Uterus (tissue), 4 donors: ENCODE results near the gene NRXN2. TPM values are rescaled to one million over a fixed set of nuclear protein-coding genes. Genes with fewer than 3 reads are reported as not detected.

ENCODE experiments used
- DNase-seq, 2 donors: peaks; one replicate each; pipeline ENCODE4 v3.0.0-alpha.2; 2019 to 2020
- H3K27ac ChIP-seq, 2 donors: fragments of 200-600 bp; sonication (generic); 1 replicate in 1 of 2; 2 replicates in 1 of 2; pipeline ENCODE4 v1.5.1; 2016 to 2018
- H3K27me3 ChIP-seq, 2 donors: fragments of 200-600 bp; sonication (generic); one replicate each; pipeline ENCODE4 v1.5.1; 2018 to 2019; ENCODE audit warnings: control low read depth in 1 of 2
- H3K36me3 ChIP-seq, 2 donors: fragments of 200-600 bp; sonication (generic); one replicate each; pipeline ENCODE4 v1.5.1; 2019; ENCODE audit warnings: control low read depth in 1 of 2
- H3K4me1 ChIP-seq, 2 donors: fragments of 200-600 bp; sonication (generic); one replicate each; pipeline ENCODE4 v1.5.1; 2018 to 2019; ENCODE audit warnings: control low read depth in 1 of 2
- H3K4me3 ChIP-seq, 2 donors: fragments of 200-600 bp; sonication (generic); 1 replicate in 1 of 2; 2 replicates in 1 of 2; pipeline ENCODE4 v1.5.1; 2018 to 2019; ENCODE audit warnings: mild to moderate bottlenecking in 1 of 2
- H3K9me3 ChIP-seq, 2 donors: fragments of 200-600 bp; sonication (generic); one replicate each; pipeline ENCODE4 v1.5.1; 2019; ENCODE audit warnings: control low read depth in 1 of 2
- POLR2A ChIP-seq, 2 donors: fragments of 450-650 bp; IDR thresholded peaks; one replicate each; pipeline ENCODE4 v1.6.1; 2016; ENCODE audit warnings: antibody characterized with exemption in 2 of 2, mild to moderate bottlenecking in 1 of 2, moderate library complexity in 1 of 2
- intact Hi-C: fragments of 100-400 bp; cut with DNase I; formaldehyde crosslinking; loops from one replicate; pipeline ENCODE4 v1.15.1; 2023; ENCODE audit warnings: low total_unique reads
- total RNA-seq, 4 donors: library from RNA; depleted of rRNA in 3 of 4; stranded (reverse); fragments of >200 nt in 3 of 4; gene quantifications; one replicate each; pipeline versions ENCODE4 v1.1.0 to v1.2.4, GENCODE V29; 2014 to 2023
- TF ChIP-seq, protein P1 (sequence below), 4 experiments: fragments of 200-600 bp in 2 of 4; fragments of 450-650 bp in 2 of 4; sonication (generic) in 2 of 4; IDR thresholded peaks; one replicate each; pipeline ENCODE4 v1.5.1; 2016 to 2019; ENCODE audit warnings: antibody characterized with exemption in 4 of 4, mild to moderate bottlenecking in 2 of 4, moderate library complexity in 1 of 4
- donor health status: DM: yes; HTN: yes; CAD: no.

NRXN2 gene
- total RNA-seq, 4 donors from 2014 or later = 0.88 to 48.4 (median 12.6) TPM

DNA sequence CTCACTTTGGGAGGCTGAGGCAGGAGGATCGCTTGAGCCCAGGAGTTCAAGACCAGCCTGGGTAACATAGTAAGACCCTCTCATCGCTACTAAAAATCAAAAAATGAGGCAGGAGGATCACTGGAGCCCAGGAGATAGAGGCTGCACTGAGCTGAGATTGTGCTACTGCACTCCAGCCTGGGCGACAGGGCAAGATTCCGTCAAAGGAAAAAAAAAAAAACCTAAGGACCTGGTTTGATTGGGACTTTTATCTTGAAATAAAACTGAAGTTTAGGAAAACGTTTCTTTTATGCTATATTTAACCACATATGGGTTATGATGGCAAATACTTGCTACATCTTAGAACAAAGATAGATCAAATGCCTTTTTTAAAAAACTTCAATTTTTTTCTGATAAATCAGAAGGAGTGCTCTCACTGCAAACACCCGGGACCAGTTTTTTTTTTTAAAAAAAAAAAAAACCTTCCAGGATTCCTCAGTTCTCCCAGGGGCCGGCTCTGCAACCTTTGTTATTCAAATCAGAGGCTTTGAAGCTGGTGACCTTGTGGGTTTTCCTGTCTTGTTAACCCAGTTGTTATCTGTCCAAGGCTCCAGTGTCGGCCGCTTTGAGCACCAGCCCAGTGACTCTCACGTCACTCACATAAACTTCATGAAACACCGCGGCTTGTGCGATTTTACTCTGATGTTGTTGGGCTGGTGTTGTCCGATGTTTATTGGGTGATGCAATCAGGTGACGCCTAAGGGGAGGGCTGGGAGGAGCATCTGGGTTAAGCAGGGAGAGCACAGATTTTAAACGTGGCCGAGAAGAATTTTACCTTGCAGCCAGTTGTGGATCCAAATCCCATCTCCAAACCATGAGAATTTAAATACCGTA lies 156.7 kb downstream of the NRXN2 start:
- Histone ChIP-seq H3K36me3 (no peaks in the 10 kb centered on the region), H3K27ac (peak overlapping the region; percentile 64 to 79), H3K4me3 (no peak overlapping the region), H3K4me1 (peaks cover 0 to 4% of the 10 kb centered on the region in 2 donors), H3K9me3 (no peaks in the 10 kb centered on the region), H3K27me3 (no peaks in the 10 kb centered on the region)
- intact Hi-C loops = no loop called here
- DNase-seq = peak; percentile 77 to 89
- TF ChIP-seq POLR2A (IDR thresholded peaks at IDR 0.05) = peak; percentile 54 to 58
- TF ChIP-seq, protein P1, sequence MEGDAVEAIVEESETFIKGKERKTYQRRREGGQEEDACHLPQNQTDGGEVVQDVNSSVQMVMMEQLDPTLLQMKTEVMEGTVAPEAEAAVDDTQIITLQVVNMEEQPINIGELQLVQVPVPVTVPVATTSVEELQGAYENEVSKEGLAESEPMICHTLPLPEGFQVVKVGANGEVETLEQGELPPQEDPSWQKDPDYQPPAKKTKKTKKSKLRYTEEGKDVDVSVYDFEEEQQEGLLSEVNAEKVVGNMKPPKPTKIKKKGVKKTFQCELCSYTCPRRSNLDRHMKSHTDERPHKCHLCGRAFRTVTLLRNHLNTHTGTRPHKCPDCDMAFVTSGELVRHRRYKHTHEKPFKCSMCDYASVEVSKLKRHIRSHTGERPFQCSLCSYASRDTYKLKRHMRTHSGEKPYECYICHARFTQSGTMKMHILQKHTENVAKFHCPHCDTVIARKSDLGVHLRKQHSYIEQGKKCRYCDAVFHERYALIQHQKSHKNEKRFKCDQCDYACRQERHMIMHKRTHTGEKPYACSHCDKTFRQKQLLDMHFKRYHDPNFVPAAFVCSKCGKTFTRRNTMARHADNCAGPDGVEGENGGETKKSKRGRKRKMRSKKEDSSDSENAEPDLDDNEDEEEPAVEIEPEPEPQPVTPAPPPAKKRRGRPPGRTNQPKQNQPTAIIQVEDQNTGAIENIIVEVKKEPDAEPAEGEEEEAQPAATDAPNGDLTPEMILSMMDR (IDR thresholded peaks at IDR 0.05) = no peak

DNA sequence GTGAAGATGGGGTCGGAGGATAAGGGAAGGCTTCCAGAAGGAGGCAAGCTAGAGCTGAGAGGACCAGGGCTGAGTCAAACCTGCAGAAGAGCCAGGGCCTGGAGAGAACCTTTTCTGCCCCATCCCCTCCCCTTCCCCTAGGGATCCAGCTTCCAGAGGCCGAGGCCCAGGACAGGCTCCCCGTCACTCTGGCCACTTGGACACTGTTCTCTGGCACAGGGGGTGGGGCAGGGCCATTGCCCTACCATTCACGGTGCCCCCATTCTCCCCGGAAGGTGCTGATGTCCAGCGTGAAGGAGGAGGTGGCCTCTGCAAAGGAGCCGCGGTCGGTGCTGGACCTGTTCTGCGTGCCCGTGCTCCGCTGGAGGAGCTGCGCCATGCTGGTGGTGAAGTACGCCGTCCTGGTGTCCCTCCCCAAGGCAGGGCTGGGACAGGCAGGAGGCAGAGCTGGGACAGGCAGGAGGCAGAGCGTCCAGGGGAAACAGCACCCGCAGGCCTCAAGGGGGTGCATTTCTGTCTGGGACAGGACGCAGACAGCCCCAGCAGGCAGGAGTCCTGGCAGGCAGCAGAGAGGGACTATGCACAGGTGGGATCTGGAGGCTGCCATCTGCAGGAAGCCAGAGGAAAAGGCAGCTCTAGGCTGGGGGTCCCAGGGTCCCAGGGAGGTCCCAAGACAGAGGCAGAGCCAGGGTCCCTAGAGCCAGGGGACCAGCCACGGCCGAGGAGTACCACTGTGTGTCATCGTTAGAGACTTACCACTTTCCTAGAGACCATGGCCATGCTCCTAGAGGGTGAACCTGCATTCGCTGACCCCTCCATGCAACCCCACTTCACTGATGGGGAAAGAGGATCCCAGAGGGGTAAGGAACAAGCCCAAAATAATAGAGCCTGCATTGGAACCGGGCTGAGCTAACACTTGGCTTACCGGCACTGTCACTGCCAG lies 157.8 kb downstream of the NRXN2 start:
- H3K9me3 ChIP-seq = no peaks in the 10 kb centered on the region
- DNase-seq = no peak
- H3K36me3 ChIP-seq = no peaks in the 10 kb centered on the region
- H3K27ac ChIP-seq = peak overlapping the region in 1 of 2 donors; percentile 79
- H3K4me1 ChIP-seq = peaks cover 0 to 4% of the 10 kb centered on the region in 2 donors
- TF ChIP-seq, protein P1 (IDR thresholded peaks at IDR 0.05) = no peak
- no peak for TF ChIP-seq POLR2A (IDR thresholded peaks at IDR 0.05)
- no peaks in the 10 kb centered on the region for H3K27me3 ChIP-seq
- no peak overlapping the region for H3K4me3 ChIP-seq
- intact Hi-C loops = no loop called here

DNA sequence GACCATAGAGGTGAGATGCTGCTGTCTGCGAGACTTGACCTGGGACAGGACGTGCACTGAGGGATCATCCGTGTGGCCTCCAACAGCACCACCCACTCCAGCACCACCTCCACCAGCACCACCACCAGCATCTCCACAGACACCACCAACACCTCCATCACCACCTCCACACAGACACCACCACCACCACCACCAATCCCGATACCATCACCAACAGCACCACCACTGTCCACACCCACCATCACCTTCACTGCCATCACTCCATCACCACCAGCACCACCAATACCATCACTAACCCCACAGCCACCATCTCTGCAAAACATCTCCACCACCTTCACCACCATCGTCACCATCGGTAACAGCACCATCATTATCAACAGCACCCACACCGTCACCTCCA lies 158.6 kb downstream of the NRXN2 start:
- no peaks in the 10 kb centered on the region for H3K36me3 ChIP-seq
- H3K4me1 ChIP-seq = peaks cover 0 to 4% of the 10 kb centered on the region in 2 donors
- H3K9me3 ChIP-seq = no peaks in the 10 kb centered on the region
- no peak for DNase-seq
- TF ChIP-seq POLR2A (IDR thresholded peaks at IDR 0.05) = no peak
- TF ChIP-seq, protein P1 (IDR thresholded peaks at IDR 0.05) = no peak
- H3K27ac ChIP-seq = no peak overlapping the region
- no peak overlapping the region for H3K4me3 ChIP-seq
- intact Hi-C loops = no loop called here
- no peaks in the 10 kb centered on the region for H3K27me3 ChIP-seq

DNA sequence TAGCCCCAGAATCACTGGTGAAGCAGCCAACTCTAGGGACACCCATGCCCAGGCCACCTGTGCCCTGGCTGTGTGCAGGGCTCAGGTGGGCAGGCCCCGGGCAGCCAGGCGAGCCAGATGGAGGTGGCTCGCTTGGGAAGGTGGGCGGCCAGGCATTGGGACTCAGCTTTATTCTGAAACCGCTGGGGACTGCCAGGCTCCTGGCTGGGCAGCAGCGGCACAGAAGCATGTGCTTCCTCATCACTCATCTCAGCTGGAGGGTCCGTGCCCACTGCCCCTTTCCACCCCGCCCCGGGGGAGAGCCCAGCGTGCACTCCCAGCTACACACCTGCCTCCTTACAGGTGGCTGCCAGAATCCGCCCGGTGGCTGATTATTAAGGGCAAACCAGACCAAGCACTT lies 159.0 kb downstream of the NRXN2 start:
- Histone ChIP-seq H3K4me3 (no peak overlapping the region), H3K36me3 (no peaks in the 10 kb centered on the region), H3K4me1 (peaks cover 0 to 4% of the 10 kb centered on the region in 2 donors), H3K27ac (no peak overlapping the region), H3K27me3 (no peaks in the 10 kb centered on the region), H3K9me3 (no peaks in the 10 kb centered on the region)
- TF ChIP-seq POLR2A (IDR thresholded peaks at IDR 0.05) = no peak
- TF ChIP-seq, protein P1 (IDR thresholded peaks at IDR 0.05) = no peak
- no peak for DNase-seq
- intact Hi-C loops = no loop called here
